Fibroblast of peridontal ligament (primary cell): Measurements from ENCODE around the gene CCDC200.
A peak's percentile ranks its signal among the peaks of the same experiment; 100 is the strongest.
"Not testable (repeated sequence)": the region's sequence is repeated elsewhere in the genome, so short reads cannot be mapped to it uniquely, and the experiment has no call there.

Experiments
- DNase-seq: peaks from one replicate; pipeline ENCODE4 v3.0.0-alpha.2; 2010; ENCODE audit errors: extremely low read depth

CCDC200 gene

GRCh38 chr17:43216369-43216761 is 12.1 kb downstream of the CCDC200 start:
- DNase-seq = no peak

GRCh38 chr17:43215341-43215740 is 13.1 kb downstream of the CCDC200 start:
- no peak for DNase-seq

GRCh38 chr17:43213545-43213944 is 14.9 kb downstream of the CCDC200 start:
- DNase-seq = no peak

- DNase-seq = peak; percentile 27
Measured at GRCh38 chr17:43212641-43213490, 15.6 kb downstream of the CCDC200 start.

- peak; percentile 85 for DNase-seq
Measured at GRCh38 chr17:43211480-43212402, 16.7 kb downstream of the CCDC200 start, which contains the start of gene TMEM106A. TMEM106A (plus strand) TSS chr17:43211875; CDS start chr17:43213042, 1,167 bp downstream.

- no peak for DNase-seq
Measured at GRCh38 chr17:43211123-43211479, 17.3 kb downstream of the CCDC200 start.

GRCh38 chr17:43210576-43210975 is 17.8 kb downstream of the CCDC200 start:
- no peak for DNase-seq

- not testable (repeated sequence) for DNase-seq
Measured at GRCh38 chr17:43203013-43203412, 25.4 kb downstream of the CCDC200 start.

GRCh38 chr17:43200127-43200526 is 28.3 kb downstream of the CCDC200 start:
- DNase-seq = no peak

- DNase-seq = no peak
Measured at GRCh38 chr17:43199633-43200032, 28.8 kb downstream of the CCDC200 start.

GRCh38 chr17:43193251-43193650 is 35.2 kb downstream of the CCDC200 start:
- no peak for DNase-seq

GRCh38 chr17:43186656-43187055 is 41.8 kb downstream of the CCDC200 start:
- not testable (repeated sequence) for DNase-seq

- DNase-seq = no peak
Measured at GRCh38 chr17:43183921-43184320, 44.5 kb downstream of the CCDC200 start.

- DNase-seq = no peak
Measured at GRCh38 chr17:43176119-43176570, 52.3 kb downstream of the CCDC200 start.

- peak; percentile 82 for DNase-seq
Measured at GRCh38 chr17:43175213-43176118, 53.0 kb downstream of the CCDC200 start.

- DNase-seq = peak; percentile 84
Measured at GRCh38 chr17:43171586-43172487, 56.6 kb downstream of the CCDC200 start.
